Measurements from ENCODE around the gene MAEA. TPM values are rescaled to one million over a fixed set of nuclear protein-coding genes. Genes with fewer than 3 reads are reported as not detected.
"Not testable (repeated sequence)": the region's sequence is repeated elsewhere in the genome, so short reads cannot be mapped to it uniquely, and the experiment has no call there.

Gene MAEA
- polyA plus RNA-seq, 1 experiment, result 73.3 TPM

- Histone ChIP-seq H3K27me3 (ENCODE audit: control insufficient read depth, insufficient read depth, low read length) (no peaks in the 10 kb centered on the region), H3K27ac (ENCODE audit: low read depth, low read length) (no peak overlapping the region), H3K9me3 (ENCODE audit: control insufficient read depth, insufficient read depth, low read length) (peaks cover 55% of the 10 kb centered on the region), H3K4me3 (ENCODE audit: low read depth, low read length) (no peak overlapping the region)
- POLR2A ChIA-PET, result no interaction called here
- CTCF ChIA-PET, result interaction anchor here (0.7 kb wide), 1 partner anchor 155 kb away, joined by 4 read pairs; no protein-coding TSS in a partner anchor
- no peak for DNase-seq (ENCODE audit: low read depth, low spot score)
- no peak for TF ChIP-seq CTCF (IDR thresholded peaks at IDR 0.05; ENCODE audit: low read depth, low read length)
Observed at GRCh38 chr4:1321946-1322650, 32.4 kb downstream of the MAEA start.

GRCh38 chr4:1323280-1323634 lies 33.6 kb downstream of the MAEA start:
- H3K9me3 ChIP-seq (ENCODE audit: control insufficient read depth, insufficient read depth, low read length), result peaks cover 51% of the 10 kb centered on the region
- peak overlapping the region; percentile 95 for H3K27ac ChIP-seq (ENCODE audit: low read depth, low read length)
- ChIA-PET CTCF (interaction anchor here (0.6 to 0.7 kb wide), 2 partner anchors 46 to 55 kb away, joined by 3 to 7 read pairs; no protein-coding TSS in a partner anchor), POLR2A (no interaction called here)
- DNase-seq (ENCODE audit: low read depth, low spot score), result no peak
- TF ChIP-seq CTCF (IDR thresholded peaks at IDR 0.05; ENCODE audit: low read depth, low read length), result no peak
- no peak overlapping the region for H3K4me3 ChIP-seq (ENCODE audit: low read depth, low read length)
- no peaks in the 10 kb centered on the region for H3K27me3 ChIP-seq (ENCODE audit: control insufficient read depth, insufficient read depth, low read length)

GRCh38 chr4:1323635-1324442 lies 34.1 kb downstream of the MAEA start:
- peak overlapping the region; percentile 95 for H3K27ac ChIP-seq (ENCODE audit: low read depth, low read length)
- ChIA-PET CTCF (interaction anchor here (0.7 kb wide), 1 partner anchor 56 kb away, joined by 3 read pairs; no protein-coding TSS in a partner anchor), POLR2A (no interaction called here)
- H3K9me3 ChIP-seq (ENCODE audit: control insufficient read depth, insufficient read depth, low read length), result peaks cover 47% of the 10 kb centered on the region
- no peak for TF ChIP-seq CTCF (IDR thresholded peaks at IDR 0.05; ENCODE audit: low read depth, low read length)
- H3K4me3 ChIP-seq (ENCODE audit: low read depth, low read length), result no peak overlapping the region
- DNase-seq (ENCODE audit: low read depth, low spot score), result peak; percentile 87
- no peaks in the 10 kb centered on the region for H3K27me3 ChIP-seq (ENCODE audit: control insufficient read depth, insufficient read depth, low read length)

GRCh38 chr4:1324443-1325175 lies 34.9 kb downstream of the MAEA start:
- POLR2A ChIA-PET; DNase-seq (ENCODE audit: low read depth, low spot score); H3K4me3 ChIP-seq (ENCODE audit: low read depth, low read length); H3K27me3 ChIP-seq (ENCODE audit: control insufficient read depth, insufficient read depth, low read length); CTCF ChIA-PET: not testable (repeated sequence)
- Histone ChIP-seq H3K27ac (ENCODE audit: low read depth, low read length) (peak overlapping the region; percentile 95), H3K9me3 (ENCODE audit: control insufficient read depth, insufficient read depth, low read length) (peaks cover 45% of the 10 kb centered on the region)

GRCh38 chr4:1325176-1325480 lies 35.4 kb downstream of the MAEA start:
- Histone ChIP-seq H3K4me3 (ENCODE audit: low read depth, low read length) (no peak overlapping the region), H3K27me3 (ENCODE audit: control insufficient read depth, insufficient read depth, low read length) (no peaks in the 10 kb centered on the region), H3K9me3 (ENCODE audit: control insufficient read depth, insufficient read depth, low read length) (peaks cover 45% of the 10 kb centered on the region), H3K27ac (ENCODE audit: low read depth, low read length) (peak overlapping the region; percentile 95)
- CTCF ChIA-PET, result no interaction called here
- TF ChIP-seq CTCF (IDR thresholded peaks at IDR 0.05; ENCODE audit: low read depth, low read length), result no peak
- no peak for DNase-seq (ENCODE audit: low read depth, low spot score)
- POLR2A ChIA-PET, result no interaction called here
